GM12864 (cell line): ENCODE measurements around the gene NUB1.

ENCODE experiments used
- DNase-seq: peaks from one replicate; pipeline ENCODE4 v3.0.0-alpha.2; 2011; ENCODE audit warnings: low read depth
- H3K4me3 ChIP-seq: 2 replicates; pipeline ENCODE4 v1.5.1; 2011; ENCODE audit warnings: mild to moderate bottlenecking, low read depth, low read length, control low read depth
- TF ChIP-seq, protein P1 (sequence below): IDR thresholded peaks from 2 replicates; pipeline ENCODE4 v1.5.1; 2011; ENCODE audit warnings: low read depth, mild to moderate bottlenecking, moderate library complexity, low read length, control low read depth, inconsistent platforms; ENCODE audit errors: missing control alignments

The NUB1 gene

DNA sequence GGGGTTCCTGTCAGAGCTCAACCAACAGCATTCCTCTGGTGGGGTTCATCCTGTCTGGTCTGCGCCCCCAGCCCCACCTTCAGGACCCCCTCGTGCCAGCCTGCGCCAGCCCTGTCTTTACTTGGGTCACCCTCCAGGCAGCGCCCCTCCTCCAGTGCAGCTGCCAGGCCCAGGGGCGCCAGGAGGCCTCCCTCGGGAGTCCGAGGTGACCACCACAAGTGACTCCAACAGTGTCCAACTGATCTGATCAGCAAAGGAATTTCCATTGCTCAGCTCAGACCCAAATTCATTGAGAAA, 57.6 kb downstream of the NUB1 start:
- no peak for DNase-seq
- TF ChIP-seq, protein P1, sequence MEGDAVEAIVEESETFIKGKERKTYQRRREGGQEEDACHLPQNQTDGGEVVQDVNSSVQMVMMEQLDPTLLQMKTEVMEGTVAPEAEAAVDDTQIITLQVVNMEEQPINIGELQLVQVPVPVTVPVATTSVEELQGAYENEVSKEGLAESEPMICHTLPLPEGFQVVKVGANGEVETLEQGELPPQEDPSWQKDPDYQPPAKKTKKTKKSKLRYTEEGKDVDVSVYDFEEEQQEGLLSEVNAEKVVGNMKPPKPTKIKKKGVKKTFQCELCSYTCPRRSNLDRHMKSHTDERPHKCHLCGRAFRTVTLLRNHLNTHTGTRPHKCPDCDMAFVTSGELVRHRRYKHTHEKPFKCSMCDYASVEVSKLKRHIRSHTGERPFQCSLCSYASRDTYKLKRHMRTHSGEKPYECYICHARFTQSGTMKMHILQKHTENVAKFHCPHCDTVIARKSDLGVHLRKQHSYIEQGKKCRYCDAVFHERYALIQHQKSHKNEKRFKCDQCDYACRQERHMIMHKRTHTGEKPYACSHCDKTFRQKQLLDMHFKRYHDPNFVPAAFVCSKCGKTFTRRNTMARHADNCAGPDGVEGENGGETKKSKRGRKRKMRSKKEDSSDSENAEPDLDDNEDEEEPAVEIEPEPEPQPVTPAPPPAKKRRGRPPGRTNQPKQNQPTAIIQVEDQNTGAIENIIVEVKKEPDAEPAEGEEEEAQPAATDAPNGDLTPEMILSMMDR = no peak
- no peak overlapping the region for H3K4me3 ChIP-seq

DNA sequence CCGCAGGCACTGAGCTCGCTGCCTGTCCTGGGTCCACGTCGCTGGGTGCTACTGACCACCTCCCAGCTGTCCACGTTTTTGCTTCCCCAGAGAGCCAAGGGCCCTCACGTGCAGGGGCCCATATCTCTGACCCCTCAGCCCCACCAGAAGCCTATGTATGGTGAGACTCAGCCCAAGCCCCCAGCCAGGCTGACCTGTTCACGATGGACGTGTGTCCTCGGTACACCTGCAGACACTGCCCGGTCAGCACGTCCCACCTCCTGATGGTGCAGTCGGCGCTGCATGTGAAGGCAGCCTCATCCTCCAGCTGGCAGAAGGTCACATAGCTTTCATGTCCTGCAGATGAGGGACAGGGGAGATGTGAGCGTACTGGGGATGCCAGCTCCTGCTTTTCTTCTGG, 58.3 kb downstream of the NUB1 start:
- no peak for DNase-seq
- H3K4me3 ChIP-seq = no peak overlapping the region
- TF ChIP-seq, protein P1 = no peak

DNA sequence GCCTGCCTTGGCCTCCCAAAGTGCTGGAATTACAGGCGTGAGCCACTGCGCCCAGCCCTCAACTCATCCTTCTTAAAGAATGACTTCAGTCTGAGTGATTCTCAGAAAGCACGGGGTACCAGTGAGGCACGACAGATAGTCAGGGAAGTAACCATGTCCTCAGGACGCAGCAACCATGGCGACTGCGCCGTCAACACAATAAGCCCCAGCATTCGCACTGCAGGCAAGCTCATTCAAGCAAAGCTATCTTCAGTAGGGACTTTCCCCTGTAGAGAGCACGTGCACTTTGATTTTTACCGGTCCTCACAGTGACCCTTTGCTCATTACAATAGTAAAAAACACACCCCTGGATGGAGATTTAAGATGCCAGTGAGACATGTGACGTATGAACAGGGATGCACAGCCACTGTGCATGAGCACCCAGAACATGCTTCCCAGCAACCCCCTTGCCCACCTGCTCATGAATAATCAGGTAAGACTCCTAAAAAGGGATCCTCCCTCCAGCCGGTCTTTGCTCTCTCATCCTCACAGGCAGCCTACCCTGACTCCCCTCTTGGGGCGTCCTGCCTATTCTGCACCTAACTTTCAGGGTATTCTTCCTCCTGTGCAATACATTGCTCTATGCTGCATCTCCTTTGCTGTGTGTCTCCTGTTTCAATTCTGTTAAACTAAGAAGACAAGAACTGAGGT, 59.2 kb downstream of the NUB1 start:
- H3K4me3 ChIP-seq = no peak overlapping the region
- DNase-seq = peak; percentile 29
- TF ChIP-seq, protein P1 = no peak

DNA sequence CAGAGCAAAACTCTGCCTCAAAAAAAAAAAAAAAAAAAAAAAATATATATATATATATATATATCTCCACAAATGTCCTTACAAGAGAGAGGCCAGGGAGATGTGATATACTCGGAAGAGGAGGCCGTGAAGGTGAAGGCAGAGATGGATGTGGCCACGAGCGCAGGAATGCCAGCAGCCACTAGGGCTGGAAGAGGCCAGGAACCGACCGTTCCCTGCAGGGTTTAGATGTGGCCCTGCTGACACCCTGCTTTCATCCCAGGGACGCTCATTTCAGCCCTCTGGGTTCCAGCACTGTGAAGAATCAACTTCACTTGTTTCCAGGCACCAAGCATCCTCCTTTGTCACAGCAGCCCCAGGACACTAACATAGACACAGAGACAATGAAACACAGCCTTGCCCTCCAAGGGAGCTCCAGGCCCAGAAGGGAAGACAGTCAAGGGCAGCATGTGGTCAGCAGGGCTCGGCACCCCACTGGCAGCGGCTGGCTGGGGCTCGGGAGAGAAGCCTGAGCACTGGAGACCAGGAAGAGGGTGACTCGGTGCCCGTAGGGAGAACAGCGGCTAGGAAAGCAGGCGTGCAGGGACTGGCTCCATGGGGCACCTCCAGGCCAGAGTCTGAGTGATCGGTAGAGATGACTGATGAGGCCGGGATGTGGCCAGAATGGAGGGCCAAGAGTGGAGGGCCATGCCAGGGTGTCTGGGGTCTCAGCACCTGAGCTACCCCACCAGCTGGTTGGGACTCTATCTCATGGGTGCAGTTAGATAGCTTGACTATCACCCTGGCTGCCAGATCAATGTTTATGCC, 60.6 kb downstream of the NUB1 start:
- no peak for DNase-seq
- no peak overlapping the region for H3K4me3 ChIP-seq
- TF ChIP-seq, protein P1 = peak; percentile 26

DNA sequence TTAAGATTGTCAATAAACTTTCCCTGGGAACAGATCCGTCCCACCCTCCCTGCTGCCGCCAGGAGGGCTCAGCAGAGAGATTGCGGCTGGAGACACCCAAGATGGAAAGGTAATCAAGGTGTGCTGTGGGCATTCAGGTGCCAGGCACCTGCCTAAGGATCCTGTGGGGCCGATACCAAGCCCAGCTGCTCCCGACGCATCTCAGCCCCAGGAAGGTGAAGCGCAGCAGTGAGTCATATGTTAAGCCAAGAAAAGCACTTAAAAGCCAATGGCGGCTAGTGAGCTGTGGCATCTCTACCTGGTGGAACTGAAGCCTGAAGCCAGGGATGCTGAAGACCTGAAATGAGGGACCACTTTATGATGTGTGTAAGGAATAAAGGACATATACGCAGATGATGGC, 62.2 kb downstream of the NUB1 start:
- H3K4me3 ChIP-seq = no peak overlapping the region
- TF ChIP-seq, protein P1 = no peak
- DNase-seq = no peak

DNA sequence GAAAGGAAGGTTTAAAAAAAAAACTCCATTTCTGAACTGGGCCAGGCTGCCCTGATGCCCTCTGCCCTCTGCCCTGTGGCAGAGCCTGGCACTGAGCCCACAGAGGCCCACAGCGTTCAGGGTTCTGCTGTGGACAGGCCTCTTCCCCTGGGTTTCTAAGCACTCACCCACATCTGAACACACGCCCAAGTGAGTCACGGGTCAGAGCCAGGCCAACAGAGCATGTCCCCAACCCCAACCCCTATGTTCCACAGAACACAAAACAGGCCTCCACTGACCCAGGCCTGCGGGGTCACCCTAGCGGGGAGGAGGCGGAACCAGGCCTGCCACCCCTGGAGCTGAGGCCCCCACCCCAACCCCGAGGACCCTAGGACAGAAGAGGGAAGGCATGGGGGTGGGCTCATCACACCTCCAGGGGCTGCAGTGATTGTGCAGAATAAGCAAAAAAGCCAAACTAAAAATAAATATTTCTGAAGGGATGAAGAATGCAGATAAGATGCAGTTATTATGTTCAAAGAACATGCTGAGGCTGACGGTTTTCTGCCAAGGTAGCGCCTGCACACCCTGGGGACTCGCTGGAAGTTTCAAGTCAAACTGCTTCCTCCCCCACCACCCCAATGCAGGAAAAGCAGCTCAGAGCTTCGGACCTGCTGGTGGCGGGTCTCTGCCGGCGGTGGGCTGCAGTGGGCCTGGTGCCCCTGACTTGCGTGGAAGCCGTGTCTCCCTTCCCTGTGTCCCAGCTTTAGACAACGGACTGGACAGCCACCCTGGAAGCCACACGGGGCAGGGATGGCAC, 62.8 kb downstream of the NUB1 start:
- no peak for DNase-seq
- TF ChIP-seq, protein P1 = no peak
- H3K4me3 ChIP-seq = no peak overlapping the region
